Measurements from ENCODE around the gene SPAM1. TPM values are rescaled to one million over a fixed set of nuclear protein-coding genes. Genes with fewer than 3 reads are reported as not detected.

SPAM1 gene
- total RNA-seq, 2 donors from 2014 or later, result 0.62 TPM; not detected in 1

DNA sequence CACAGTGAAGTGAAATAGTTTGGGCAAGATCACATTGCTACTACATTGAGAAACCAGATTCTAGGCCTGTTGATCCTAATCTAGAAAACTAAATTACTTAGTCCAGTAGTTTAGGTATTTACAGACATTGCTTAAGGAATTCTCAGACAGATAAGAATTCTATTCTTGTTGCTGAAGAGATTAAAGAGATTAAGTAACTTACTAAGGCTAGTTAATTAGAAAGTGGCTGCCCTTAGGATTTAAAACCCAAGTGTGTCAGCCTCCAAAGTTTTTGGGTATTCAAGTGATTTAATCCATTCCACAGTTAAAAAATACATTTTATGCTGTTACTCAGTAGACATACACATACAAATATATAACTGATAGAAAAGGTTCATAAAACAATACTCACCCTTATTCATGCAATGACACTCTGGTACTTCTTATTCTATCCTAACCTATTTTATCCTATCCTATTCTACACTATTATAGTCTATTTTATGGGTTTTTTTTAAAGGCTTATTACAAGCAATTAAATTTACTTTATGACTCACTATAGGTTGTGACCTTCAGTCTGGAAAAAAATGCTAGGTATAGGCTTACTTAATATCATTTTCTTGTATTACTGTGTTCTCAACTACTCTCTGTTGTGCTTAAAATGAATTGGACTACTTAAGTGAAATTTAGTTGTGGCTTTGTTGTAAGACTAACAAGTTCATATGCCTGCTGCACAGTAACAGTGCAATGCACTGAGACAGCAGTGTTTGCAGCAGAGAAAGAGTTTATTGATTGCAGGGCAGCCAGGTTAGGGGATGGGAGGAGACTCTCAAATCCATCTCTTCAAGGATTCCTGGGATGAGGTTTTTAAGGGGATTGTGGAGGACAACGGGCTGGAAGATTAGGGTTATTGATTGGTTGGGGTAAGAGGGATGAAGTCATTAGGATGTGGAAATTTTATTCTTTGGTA lies 10.7 kb downstream of the SPAM1 start:
- intact Hi-C loops (cut with DNase I), result no loop called here
- 91% methylated on average over 1 of the region's 1 CpG for WGBS

DNA sequence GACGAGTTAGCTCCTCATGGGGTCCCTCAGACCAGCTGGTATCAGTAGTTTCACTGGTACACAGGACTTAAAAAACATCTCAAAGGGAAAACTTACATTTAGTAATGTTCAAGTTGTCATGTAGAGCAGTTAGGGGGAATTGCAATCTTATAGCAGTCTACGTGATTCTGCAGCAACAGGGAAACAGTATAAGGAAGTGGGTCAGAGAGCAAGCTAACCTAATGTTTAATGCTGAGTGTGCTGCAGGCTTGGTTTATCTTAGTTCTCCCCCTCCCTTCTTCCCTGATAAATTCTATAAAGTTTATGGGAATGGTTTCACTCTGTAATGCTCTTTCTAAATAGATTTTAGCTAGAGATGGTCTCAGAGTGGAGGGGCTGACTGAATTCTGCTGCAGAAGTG lies 11.3 kb downstream of the SPAM1 start:
- no peak overlapping the region for H3K4me3 ChIP-seq
- no peaks in the 10 kb centered on the region for H3K4me1 ChIP-seq (replicated peaks)
- WGBS, result 52% methylated on average over 2 of the region's 2 CpGs
- TF ChIP-seq, protein P1, sequence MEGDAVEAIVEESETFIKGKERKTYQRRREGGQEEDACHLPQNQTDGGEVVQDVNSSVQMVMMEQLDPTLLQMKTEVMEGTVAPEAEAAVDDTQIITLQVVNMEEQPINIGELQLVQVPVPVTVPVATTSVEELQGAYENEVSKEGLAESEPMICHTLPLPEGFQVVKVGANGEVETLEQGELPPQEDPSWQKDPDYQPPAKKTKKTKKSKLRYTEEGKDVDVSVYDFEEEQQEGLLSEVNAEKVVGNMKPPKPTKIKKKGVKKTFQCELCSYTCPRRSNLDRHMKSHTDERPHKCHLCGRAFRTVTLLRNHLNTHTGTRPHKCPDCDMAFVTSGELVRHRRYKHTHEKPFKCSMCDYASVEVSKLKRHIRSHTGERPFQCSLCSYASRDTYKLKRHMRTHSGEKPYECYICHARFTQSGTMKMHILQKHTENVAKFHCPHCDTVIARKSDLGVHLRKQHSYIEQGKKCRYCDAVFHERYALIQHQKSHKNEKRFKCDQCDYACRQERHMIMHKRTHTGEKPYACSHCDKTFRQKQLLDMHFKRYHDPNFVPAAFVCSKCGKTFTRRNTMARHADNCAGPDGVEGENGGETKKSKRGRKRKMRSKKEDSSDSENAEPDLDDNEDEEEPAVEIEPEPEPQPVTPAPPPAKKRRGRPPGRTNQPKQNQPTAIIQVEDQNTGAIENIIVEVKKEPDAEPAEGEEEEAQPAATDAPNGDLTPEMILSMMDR (IDR thresholded peaks at IDR 0.05), result no peak
- TF ChIP-seq POLR2AphosphoS5 (IDR thresholded peaks at IDR 0.05) (no peak), POLR2A (IDR thresholded peaks at IDR 0.05) (no peak)
- no peak overlapping the region for H3K27ac ChIP-seq
- intact Hi-C loops (cut with DNase I), result no loop called here
- H3K36me3 ChIP-seq, result no peaks in the 10 kb centered on the region
- no peak for DNase-seq (ENCODE audit: low spot score)
- no peaks in the 10 kb centered on the region for H3K27me3 ChIP-seq (replicated peaks; ENCODE audit: insufficient read depth)
- no peaks in the 10 kb centered on the region for H3K9me3 ChIP-seq

More for the DNA sequence above, 10.7 kb downstream of the SPAM1 start:
- no peaks in the 10 kb centered on the region for H3K36me3 ChIP-seq
- H3K27ac ChIP-seq, result no peak overlapping the region
- H3K9me3 ChIP-seq, result no peaks in the 10 kb centered on the region
- no peak for DNase-seq (ENCODE audit: low spot score)
- no peaks in the 10 kb centered on the region for H3K27me3 ChIP-seq (replicated peaks; ENCODE audit: insufficient read depth)
- TF ChIP-seq POLR2A (IDR thresholded peaks at IDR 0.05) (no peak), POLR2AphosphoS5 (IDR thresholded peaks at IDR 0.05) (no peak)
- TF ChIP-seq, protein P1 (IDR thresholded peaks at IDR 0.05), result no peak
- no peaks in the 10 kb centered on the region for H3K4me1 ChIP-seq (replicated peaks)
- H3K4me3 ChIP-seq, result no peak overlapping the region

DNA sequence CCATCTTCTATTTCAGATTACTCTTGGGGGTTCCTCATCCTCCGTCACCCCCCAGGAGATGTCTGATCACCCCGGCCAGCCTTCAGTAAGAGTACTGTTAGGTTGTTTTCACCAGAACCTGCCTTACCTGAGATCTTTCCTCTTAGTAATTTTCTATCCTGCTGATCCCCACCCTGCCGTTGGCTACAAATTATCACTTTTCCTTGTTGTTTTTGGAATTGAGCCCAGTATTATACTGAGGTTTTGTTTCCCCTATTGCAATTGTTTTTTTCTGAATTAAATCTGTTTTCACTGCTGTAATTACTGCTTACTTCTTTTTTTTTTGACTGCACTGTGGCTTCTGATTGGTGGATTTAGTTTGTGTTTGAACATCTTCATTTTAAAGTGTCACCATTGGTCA lies 14.7 kb downstream of the SPAM1 start:
- DNase-seq (ENCODE audit: low spot score), result no peak
- TF ChIP-seq POLR2A (IDR thresholded peaks at IDR 0.05) (no peak), POLR2AphosphoS5 (IDR thresholded peaks at IDR 0.05) (no peak)
- TF ChIP-seq, protein P1 (IDR thresholded peaks at IDR 0.05), result no peak
- Histone ChIP-seq H3K27me3 (replicated peaks; ENCODE audit: insufficient read depth) (no peaks in the 10 kb centered on the region), H3K4me3 (no peak overlapping the region), H3K36me3 (no peaks in the 10 kb centered on the region), H3K4me1 (replicated peaks) (no peaks in the 10 kb centered on the region), H3K9me3 (no peaks in the 10 kb centered on the region), H3K27ac (no peak overlapping the region)
- intact Hi-C loops (cut with DNase I), result no loop called here
- 75% methylated on average over 2 of the region's 3 CpGs for WGBS

DNA sequence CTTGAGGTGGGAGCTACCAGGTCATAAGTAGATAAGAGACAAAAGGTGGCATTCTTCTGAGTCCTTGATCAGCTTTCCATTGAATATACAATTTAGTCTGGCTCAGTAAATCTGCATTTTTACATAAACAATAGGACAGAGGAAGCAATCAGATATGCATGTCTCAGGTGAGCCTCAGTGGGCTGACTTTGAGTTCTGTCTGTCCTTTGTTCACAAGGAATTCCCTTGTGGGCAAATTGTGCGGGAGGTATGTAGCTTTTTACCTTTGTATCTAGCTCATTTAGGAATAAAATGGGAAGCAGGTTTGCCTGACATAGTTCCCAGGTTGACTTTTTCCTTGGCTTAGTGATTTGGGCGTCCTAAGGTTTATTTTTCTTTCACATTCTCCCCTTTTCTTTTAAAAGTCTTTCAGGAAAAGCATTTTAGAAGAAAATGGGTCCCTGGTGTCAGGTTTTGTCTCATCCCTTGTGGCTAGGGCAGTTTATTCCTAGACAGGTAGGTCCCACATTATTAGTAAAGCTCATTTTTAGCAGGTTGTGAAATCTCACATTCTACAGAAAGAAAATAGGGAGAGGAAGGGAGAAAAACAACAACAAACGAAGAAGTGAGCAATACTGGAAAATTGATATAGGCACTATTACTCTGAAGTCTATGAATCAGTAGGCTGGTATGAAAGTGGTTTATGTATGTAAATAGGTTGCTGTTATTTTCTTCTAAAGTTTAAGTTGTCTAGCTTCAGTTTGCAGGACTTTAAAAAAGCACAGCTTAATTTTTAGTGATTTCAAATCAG lies 16.5 kb downstream of the SPAM1 start:
- WGBS, result 61% methylated on average over 3 of the region's 3 CpGs
- TF ChIP-seq POLR2AphosphoS5 (IDR thresholded peaks at IDR 0.05) (no peak), POLR2A (IDR thresholded peaks at IDR 0.05) (no peak)
- TF ChIP-seq, protein P1 (IDR thresholded peaks at IDR 0.05), result no peak
- no peaks in the 10 kb centered on the region for H3K27me3 ChIP-seq (replicated peaks; ENCODE audit: insufficient read depth)
- H3K9me3 ChIP-seq, result no peaks in the 10 kb centered on the region
- no peaks in the 10 kb centered on the region for H3K4me1 ChIP-seq (replicated peaks)
- DNase-seq (ENCODE audit: low spot score), result no peak
- no peak overlapping the region for H3K4me3 ChIP-seq
- intact Hi-C loops (cut with DNase I), result no loop called here
- H3K36me3 ChIP-seq, result no peaks in the 10 kb centered on the region
- no peak overlapping the region for H3K27ac ChIP-seq

Measured in prostate gland (tissue), 2 donors.